K562 (cell line): ENCODE data around the gene C4orf51. TPM values are rescaled to one million over a fixed set of nuclear protein-coding genes. Genes with fewer than 3 reads are reported as not detected.

Source experiments
- ATAC-seq: fragments of 200-7000 bp; cut with Tn5 transposase; 3 replicates; pipeline ENCODE4 v1.9.1; 2020; ENCODE audit warnings: moderate library complexity
- BruUV-seq: library from RNA; stranded (reverse); fragments of 400-500 nt; replicated peaks from 2 replicates; lab custom pipeline; 2021; lab: Mats Ljungman, UMichigan
- CTCF ChIA-PET: fragments of 300-600 bp; formaldehyde crosslinking; extraction: SDS; loops from one replicate; lab custom pipeline; 2021; ENCODE audit warnings: low intra/inter-chr PET ratio; lab: Yijun Ruan, JAX
- POLR2A ChIA-PET: fragments of 300-600, 350-650 bp; sonication (Branson Sonifier 250); formaldehyde crosslinking; extraction: SDS; loops from one replicate; lab custom pipeline; 2021; ENCODE audit warnings: antibody characterized with exemption, inconsistent platforms; lab: Yijun Ruan, JAX
- DNase-seq, 4 experiments: peaks; one replicate each; pipeline versions ENCODE4 v3.0.0 to v3.0.0-alpha.2; 2011 to 2018; ENCODE audit warnings: low spot score in 3 of 4, mixed read lengths in 3 of 4; ENCODE audit errors: extremely low read depth in 1 of 4
- FAIRE-seq: peaks from 2 replicates; lab custom pipeline; 2011; peaks lifted over from hg19 to GRCh38; lab: Jason Lieb, UNC
- H2AFZ ChIP-seq: 2 replicates; pipeline ENCODE4 v1.6.0; 2011; ENCODE audit warnings: low read depth, low read length, control low read depth, inconsistent platforms
- H3K27ac ChIP-seq: fragments of 200-600 bp; 3 replicates; pipeline ENCODE4 v1.8.0; 2011; ENCODE audit warnings: low read depth, mild to moderate bottlenecking, control low read depth, inconsistent platforms, low read length, moderate library complexity, mixed read lengths; ENCODE audit errors: extremely low read depth
- H3K27me3 ChIP-seq, 2 experiments: fragments of 300-600 bp in 1 of 2; 2 replicates in 1 of 2; 3 replicates in 1 of 2; pipeline versions ENCODE4 v1.6.0 to v1.8.0; 2011; ENCODE audit warnings: inconsistent platforms in 2 of 2, low read length in 2 of 2, mild to moderate bottlenecking in 1 of 2, mixed read lengths in 1 of 2, moderate library complexity in 1 of 2; ENCODE audit not compliant: control insufficient read depth in 2 of 2, insufficient read depth in 2 of 2
- H3K36me3 ChIP-seq: fragments of 300-600 bp; 3 replicates; pipeline ENCODE4 v1.8.0; 2011; ENCODE audit warnings: mild to moderate bottlenecking, low read length, inconsistent platforms; ENCODE audit not compliant: control insufficient read depth, insufficient read depth
- H3K4me1 ChIP-seq, 2 experiments: fragments of 200-600 bp in 1 of 2; replicated peaks in 1 of 2; 2 replicates in 1 of 2; 3 replicates in 1 of 2; pipeline versions ENCODE4 v1.5.1 to v1.8.0; 2011; ENCODE audit warnings: inconsistent platforms in 2 of 2, low read length in 2 of 2, mild to moderate bottlenecking in 1 of 2, mixed read lengths in 1 of 2, moderate library complexity in 1 of 2; ENCODE audit not compliant: control insufficient read depth in 2 of 2, insufficient read depth in 2 of 2
- H3K4me2 ChIP-seq: 2 replicates; pipeline ENCODE4 v1.6.1; 2011; ENCODE audit warnings: low read length, control low read depth, inconsistent platforms, mixed read lengths; ENCODE audit not compliant: insufficient read depth
- H3K4me3 ChIP-seq: fragments of 200-600 bp; sonication (generic), shearing (Covaris generic); 2 replicates; pipeline ENCODE4 v1.5.1; 2016; ENCODE audit warnings: control low read depth, inconsistent platforms
- H3K79me2 ChIP-seq: fragments of 200-600 bp; 3 replicates; pipeline ENCODE4 v1.8.0; 2011; ENCODE audit warnings: low read length, inconsistent platforms; ENCODE audit not compliant: control insufficient read depth, insufficient read depth
- H3K9ac ChIP-seq, 2 experiments: 2 replicates each; pipeline versions ENCODE4 v1.6.0 to v1.6.1; 2011; ENCODE audit warnings: low read depth in 2 of 2, low read length in 2 of 2, control low read depth in 1 of 2, inconsistent platforms in 1 of 2, mild to moderate bottlenecking in 1 of 2, mixed read lengths in 1 of 2; ENCODE audit not compliant: insufficient read depth in 1 of 2
- H3K9me1 ChIP-seq: one replicate; pipeline ENCODE4 v1.6.0; 2011; ENCODE audit warnings: inconsistent platforms, mild to moderate bottlenecking, low read length, moderate library complexity; ENCODE audit not compliant: control insufficient read depth, insufficient read depth
- H3K9me3 ChIP-seq: replicated peaks from 2 replicates; pipeline ENCODE4 v1.5.1; 2011; ENCODE audit warnings: low read depth, low read length, inconsistent platforms; ENCODE audit not compliant: control insufficient read depth, insufficient read depth
- H4K20me1 ChIP-seq: replicated peaks from 2 replicates; pipeline ENCODE4 v1.6.1; 2011; ENCODE audit warnings: low read length, inconsistent platforms, mixed read lengths; ENCODE audit not compliant: control insufficient read depth, insufficient read depth
- DLX4 ChIP-seq: fragments of 250-450 bp; sonication (Bioruptor Pico); IDR thresholded peaks from 2 replicates; pipeline ENCODE4 v1.6.1; 2021; ENCODE audit warnings: mild to moderate bottlenecking
- ESRRA ChIP-seq: fragments of 450-650 bp; IDR thresholded peaks from 2 replicates; pipeline ENCODE4 v1.6.1; 2014; ENCODE audit warnings: low read depth, mild to moderate bottlenecking, moderate library complexity, borderline replicate concordance
- HDGF ChIP-seq: fragments of 450-650 bp; IDR thresholded peaks from 2 replicates; pipeline ENCODE4 v1.6.1; 2016
- HNRNPLL ChIP-seq: fragments of 200-400 bp; formaldehyde crosslinking; IDR thresholded peaks from 2 replicates; pipeline ENCODE4 v1.6.1; 2017; ENCODE audit warnings: low read length, low read depth, mild to moderate bottlenecking; ENCODE audit not compliant: poor library complexity, severe bottlenecking
- JUN ChIP-seq, 2 experiments: sonication (generic) in 1 of 2; formaldehyde crosslinking in 1 of 2; IDR thresholded peaks; 2 replicates each; pipeline versions ENCODE4 v1.6.1 to v1.8.0; 2012 to 2022; ENCODE audit warnings: borderline replicate concordance in 2 of 2, mild to moderate bottlenecking in 2 of 2, improper control_type of control experiment in 1 of 2, low read depth in 1 of 2, low read length in 1 of 2, missing genetic modification reagents in 1 of 2
- MEF2D ChIP-seq: conservative IDR thresholded peaks from 2 replicates; pipeline ENCODE4 v1.6.1; 2016; ENCODE audit warnings: low read depth, missing genetic modification characterization, missing compliant biosample characterization
- RBM25 ChIP-seq: fragments of 200-400 bp; formaldehyde crosslinking; IDR thresholded peaks from 2 replicates; pipeline ENCODE4 v1.6.1; 2018; ENCODE audit warnings: low read length, low read depth, moderate library complexity; ENCODE audit not compliant: severe bottlenecking
- SMAD3 ChIP-seq: fragments of 450-650 bp; formaldehyde crosslinking; conservative IDR thresholded peaks from 2 replicates; pipeline ENCODE4 v1.4.0; 2020; ENCODE audit warnings: mild to moderate bottlenecking
- TEAD2 ChIP-seq: fragments of 450-650 bp; IDR thresholded peaks from 2 replicates; pipeline ENCODE4 v1.6.1; 2016; ENCODE audit warnings: missing genetic modification characterization, control low read depth, missing compliant biosample characterization
- USF1 ChIP-seq: sonication (generic); formaldehyde crosslinking; IDR thresholded peaks from 2 replicates; pipeline ENCODE4 v1.9.0; 2022; ENCODE audit warnings: mild to moderate bottlenecking, missing genetic modification reagents
- WHSC1 ChIP-seq: IDR thresholded peaks from one replicate; pipeline ENCODE4 v1.6.1; 2012; ENCODE audit warnings: low read length, control low read depth, inconsistent platforms
- ZNF407 ChIP-seq: fragments of 450-650 bp; IDR thresholded peaks from 2 replicates; pipeline ENCODE4 v1.6.1; 2016; ENCODE audit warnings: low read depth
- ZNF778 ChIP-seq: fragments of 450-650 bp; formaldehyde crosslinking; IDR thresholded peaks from 2 replicates; pipeline ENCODE4 v1.4.0; 2020; ENCODE audit warnings: mild to moderate bottlenecking, moderate library complexity
- ZNF79 ChIP-seq: fragments of 250-450 bp; sonication (Bioruptor Pico); IDR thresholded peaks from 2 replicates; pipeline ENCODE4 v1.4.0; 2020; ENCODE audit warnings: low read depth, mild to moderate bottlenecking, moderate library complexity
- WGBS: fragments of 100-300 bp; shearing (Covaris generic); methylation state at CpG from one replicate; pipeline ENCODE4 v1.1.6; 2016; ENCODE audit warnings: low coverage, mixed read lengths; ENCODE audit not compliant: insufficient coverage; ENCODE audit errors: missing lambda C conversion rate; 5-methylcytosine and 5-hydroxymethylcytosine counted together
- in situ Hi-C: fragments of 300-500 bp; cut with MboI; formaldehyde crosslinking; loops from 4 replicates; pipeline ENCODE4 v1.15.0; 2018; ENCODE audit warnings: inconsistent platforms, mixed read lengths
- intact Hi-C: fragments of 100-400 bp; cut with micrococcal nuclease; formaldehyde crosslinking; loops from 2 replicates; pipeline ENCODE4 v1.14.2; 2022
- polyA plus RNA-seq, 8 experiments: library from polyadenylated mRNA; depleted of rRNA in 4 of 8; stranded (reverse) in 5 of 8; unstranded in 3 of 8; fragments of >200 nt; fragmentation: Nextera tagmentation in 2 of 8; fragmentation: Illumina TruSeq in 1 of 8; extraction: Ambion mirVana in 2 of 8; extraction: Trizol in 1 of 8; gene quantifications; 2 replicates each; pipeline versions ENCODE4 v1.2.1 to v1.2.3, GENCODE V29; 2011 to 2014; ENCODE audit warnings: inconsistent platforms in 1 of 8, missing spikeins in 1 of 8
- total RNA-seq, 7 experiments: library from RNA; depleted of rRNA in 6 of 7; stranded (reverse); fragments of >200 nt in 6 of 7; fragmentation: Illumina TruSeq in 2 of 7; extraction: Trizol in 2 of 7; gene quantifications; 2 replicates each; pipeline versions ENCODE4 v1.2.1 to v1.2.3, GENCODE V29; 2011 to 2021; ENCODE audit warnings: low replicate concordance in 1 of 7

Gene C4orf51
- total and polyA plus RNA-seq, 9 of the 15 experiments (the other 6 are each of a cell fraction or from before 2014, with no cell fraction given), result not detected

GRCh38 chr4:145635117-145635516 is 44.8 kb upstream of the C4orf51 start:
- H3K36me3 ChIP-seq, result no peaks in the 10 kb centered on the region
- H3K4me2 ChIP-seq, result no peak overlapping the region
- BruUV-seq, result no TSS peak
- H3K9me3 ChIP-seq, result no peaks in the 10 kb centered on the region
- no peak for DNase-seq
- H3K4me1 ChIP-seq, result no peaks in the 10 kb centered on the region
- in situ Hi-C loops, result no loop called here
- H2AFZ ChIP-seq, result no peak overlapping the region
- H4K20me1 ChIP-seq, result no peaks in the 10 kb centered on the region
- no peaks in the 10 kb centered on the region for H3K9me1 ChIP-seq
- H3K79me2 ChIP-seq, result no peaks in the 10 kb centered on the region
- WGBS, result 11% methylated on average over 1 of the region's 1 CpG
- H3K27ac ChIP-seq, result no peak overlapping the region
- H3K27me3 ChIP-seq, result no peaks in the 10 kb centered on the region
- H3K4me3 ChIP-seq, result no peak overlapping the region
- H3K9ac ChIP-seq, result no peak overlapping the region
- intact Hi-C loops, result no loop called here
- ATAC-seq, result no peak
- ChIA-PET CTCF (no interaction called here), POLR2A (interaction anchor here (1.2 kb wide), 1 partner anchor 10 kb away, joined by 3 read pairs; no protein-coding TSS in a partner anchor)
- FAIRE-seq, result no peak
- TF ChIP-seq HDGF (no peak), ZNF79 (no peak), JUN (IDR thresholded peaks at IDR 0.05; ENCODE audit: borderline replicate concordance, low read depth, low read length) (no peak), JUN (CRISPR knock-in tag; IDR thresholded peaks at IDR 0.05; ENCODE audit: borderline replicate concordance) (no peak), WHSC1 (no peak), SMAD3 (CRISPR knock-in tag) (no peak), MEF2D (tag) (no peak), DLX4 (CRISPR knock-in tag) (no peak), TEAD2 (tag) (no peak), ESRRA (no peak), ZNF778 (CRISPR knock-in tag) (no peak), ZNF407 (no peak), HNRNPLL (no peak), USF1 (CRISPR knock-in tag) (no peak), RBM25 (no peak)
